ENCODE measurements around the gene PPP2R2B.
"Not testable (repeated sequence)": the region's sequence is repeated elsewhere in the genome, so short reads cannot be mapped to it uniquely, and the experiment has no call there.

PPP2R2B gene

DNA sequence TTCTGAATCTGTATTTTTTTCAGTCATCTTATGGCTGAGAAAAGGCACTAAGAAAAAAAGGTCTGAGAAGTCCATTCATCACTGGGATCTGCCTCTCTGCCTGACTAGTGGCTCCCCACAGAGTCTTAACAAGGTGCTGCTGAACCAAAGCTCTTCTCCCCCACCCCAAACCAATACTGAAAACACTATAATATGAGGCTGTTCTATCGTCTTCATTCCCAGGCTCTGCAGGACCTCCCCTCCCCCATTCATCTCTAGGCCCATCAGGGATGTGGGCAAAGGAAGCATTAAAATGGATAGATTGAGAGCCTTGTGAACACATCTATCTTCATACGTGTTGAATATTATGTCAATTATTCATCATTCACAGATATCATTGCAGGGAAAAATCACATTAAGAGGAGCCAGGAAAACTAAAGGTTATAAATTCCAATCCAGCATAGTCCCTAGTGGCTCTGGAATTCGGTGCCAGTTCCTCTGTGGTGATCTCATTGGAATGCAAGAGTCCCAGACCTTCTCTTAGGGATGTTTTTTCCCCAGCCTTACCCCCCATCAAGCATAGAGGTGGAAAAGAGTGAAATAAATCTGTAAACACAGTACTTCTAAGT, 318.2 kb downstream of the PPP2R2B start:
- ATAC-seq = no peak
- Mint-ChIP-seq H3K4me3 (no peak overlapping the region), H3K27ac (no peak overlapping the region), H3K36me3 (no peaks in the 10 kb centered on the region), H3K9me3 (no peaks in the 10 kb centered on the region), H3K4me1 (no peaks in the 10 kb centered on the region)
- no peak for DNase-seq (ENCODE audit: low spot score in 2 of 2)

DNA sequence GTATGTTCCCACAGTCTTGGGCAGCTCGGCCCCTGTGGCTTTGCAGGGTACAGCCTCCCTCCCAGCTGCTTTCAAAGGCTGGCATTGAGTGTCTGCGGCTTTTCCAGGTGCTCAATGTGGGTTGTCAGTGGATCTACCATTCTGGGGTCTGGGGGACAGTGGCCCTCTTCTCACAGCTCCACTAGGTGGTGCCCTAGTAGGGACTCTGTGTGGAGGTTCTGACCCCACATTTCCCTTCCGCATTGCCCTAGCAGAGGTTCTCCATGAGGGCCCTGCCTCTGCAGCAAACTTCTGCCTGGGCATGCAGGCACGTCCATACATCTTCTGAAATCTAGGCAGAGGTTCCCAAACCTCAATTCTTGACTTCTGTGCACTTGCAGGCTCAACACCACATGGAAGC, 321.7 kb downstream of the PPP2R2B start:
- H3K9me3 Mint-ChIP-seq; DNase-seq (ENCODE audit: low spot score in 2 of 2); H3K4me3 Mint-ChIP-seq; H3K4me1 Mint-ChIP-seq; H3K27ac Mint-ChIP-seq; H3K36me3 Mint-ChIP-seq; ATAC-seq: not testable (repeated sequence)

DNA sequence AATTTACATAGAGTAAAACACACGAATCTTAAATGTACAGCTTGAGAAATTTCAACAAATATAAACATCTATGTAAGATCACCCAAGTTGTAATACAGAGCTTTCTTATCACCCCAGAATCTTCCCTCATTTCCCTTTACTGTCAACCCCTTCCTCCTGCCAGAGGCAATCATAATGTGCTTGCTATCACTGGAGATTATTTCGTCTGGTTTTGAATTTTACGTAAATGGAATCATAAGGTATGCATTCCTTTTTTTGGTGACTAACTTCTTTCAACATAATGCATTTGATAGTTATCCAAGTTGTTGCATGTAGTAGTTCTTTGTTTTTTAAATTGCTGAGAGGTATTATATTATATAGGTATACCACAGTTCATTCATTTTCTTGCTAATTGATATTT, 325.1 kb downstream of the PPP2R2B start:
- Mint-ChIP-seq H3K9me3 (no peaks in the 10 kb centered on the region), H3K27ac (no peak overlapping the region), H3K4me1 (no peaks in the 10 kb centered on the region), H3K4me3 (no peak overlapping the region), H3K36me3 (no peaks in the 10 kb centered on the region)
- DNase-seq (ENCODE audit: low spot score in 2 of 2) = no peak
- ATAC-seq = no peak

DNA sequence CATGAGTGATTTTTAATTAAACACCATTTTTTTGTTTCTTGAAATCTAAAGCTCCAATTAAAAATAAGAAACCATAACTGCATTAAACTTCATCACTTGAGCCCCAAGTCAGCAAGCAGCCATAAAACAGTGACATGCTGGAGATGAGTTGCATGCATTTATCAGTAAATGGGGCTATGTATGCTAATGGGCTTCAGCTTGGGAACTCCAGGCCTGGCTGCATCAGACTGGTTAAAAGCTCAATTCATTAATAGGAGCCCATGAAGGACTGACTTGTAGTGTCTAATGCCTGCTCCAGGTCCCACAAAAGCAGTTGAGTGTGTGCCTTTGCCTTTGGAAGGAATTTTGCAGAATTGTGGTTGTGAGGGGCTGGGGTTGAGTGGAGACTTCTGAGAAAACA, 328.9 kb downstream of the PPP2R2B start:
- no peak for DNase-seq (ENCODE audit: low spot score in 2 of 2)
- Mint-ChIP-seq H3K9me3 (no peaks in the 10 kb centered on the region), H3K4me3 (no peak overlapping the region), H3K4me1 (no peaks in the 10 kb centered on the region), H3K36me3 (no peaks in the 10 kb centered on the region), H3K27ac (no peak overlapping the region)
- ATAC-seq = no peak

DNA sequence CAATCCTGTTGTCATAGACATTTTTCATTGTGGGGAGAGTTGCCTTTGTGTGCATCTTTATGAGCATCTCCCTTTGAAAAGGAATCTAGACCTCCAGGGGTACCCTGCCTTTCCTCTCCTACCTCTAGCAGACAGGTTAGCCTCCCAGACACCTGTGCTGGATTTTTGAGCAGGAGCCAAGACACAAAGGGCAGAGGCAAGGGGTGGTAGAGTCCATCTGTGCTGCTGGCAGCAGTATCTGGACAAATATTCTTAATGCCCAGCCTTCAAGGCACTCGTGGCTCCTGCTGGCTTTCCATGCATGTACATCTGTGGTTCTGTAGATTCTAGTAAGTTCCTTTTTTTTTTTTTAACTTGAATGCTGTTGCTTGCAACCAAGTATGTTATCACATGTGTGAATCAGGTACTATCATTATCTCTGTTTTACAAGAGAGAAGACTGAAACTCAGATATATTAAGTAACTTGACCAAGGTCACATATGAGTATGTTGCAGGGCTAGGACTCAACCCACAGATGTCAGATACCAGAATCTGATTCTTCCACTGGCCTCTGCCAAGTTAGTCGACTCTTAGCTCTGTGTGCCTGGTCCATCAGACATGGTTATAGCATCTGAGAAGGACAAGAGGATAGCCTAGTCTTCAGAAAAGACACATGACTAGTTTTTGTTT, 329.6 kb downstream of the PPP2R2B start:
- no peak overlapping the region for H3K27ac Mint-ChIP-seq
- no peaks in the 10 kb centered on the region for H3K9me3 Mint-ChIP-seq
- H3K36me3 Mint-ChIP-seq = no peaks in the 10 kb centered on the region
- DNase-seq (ENCODE audit: low spot score in 2 of 2) = no peak
- no peak overlapping the region for H3K4me3 Mint-ChIP-seq
- ATAC-seq = peak; percentile 24
- no peaks in the 10 kb centered on the region for H3K4me1 Mint-ChIP-seq

DNA sequence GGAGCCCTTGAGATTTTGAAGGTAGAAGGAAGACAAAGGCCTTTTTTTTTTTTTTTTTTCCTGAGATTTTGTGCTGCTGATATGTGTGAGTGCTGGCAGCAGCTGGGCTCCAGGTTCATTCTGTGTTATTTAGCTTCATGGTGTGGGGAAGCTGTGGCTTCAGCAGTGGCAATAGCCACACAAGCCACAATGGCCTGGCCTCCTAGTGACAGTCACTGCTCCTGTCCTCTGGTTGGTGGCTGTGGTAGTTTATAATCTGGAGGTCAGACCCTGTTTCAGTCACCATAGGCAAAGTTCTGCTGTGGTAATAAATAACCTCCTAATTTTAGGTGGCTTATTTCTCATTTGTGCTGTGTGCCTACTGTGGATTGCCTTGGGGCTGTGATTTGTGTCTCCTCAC, 334.3 kb downstream of the PPP2R2B start:
- ATAC-seq (no peak), DNase-seq (ENCODE audit: low spot score in 2 of 2) (no peak)
- no peaks in the 10 kb centered on the region for H3K4me1 Mint-ChIP-seq
- H3K4me3 Mint-ChIP-seq = no peak overlapping the region
- no peaks in the 10 kb centered on the region for H3K36me3 Mint-ChIP-seq
- H3K27ac Mint-ChIP-seq = no peak overlapping the region
- H3K9me3 Mint-ChIP-seq = no peaks in the 10 kb centered on the region

DNA sequence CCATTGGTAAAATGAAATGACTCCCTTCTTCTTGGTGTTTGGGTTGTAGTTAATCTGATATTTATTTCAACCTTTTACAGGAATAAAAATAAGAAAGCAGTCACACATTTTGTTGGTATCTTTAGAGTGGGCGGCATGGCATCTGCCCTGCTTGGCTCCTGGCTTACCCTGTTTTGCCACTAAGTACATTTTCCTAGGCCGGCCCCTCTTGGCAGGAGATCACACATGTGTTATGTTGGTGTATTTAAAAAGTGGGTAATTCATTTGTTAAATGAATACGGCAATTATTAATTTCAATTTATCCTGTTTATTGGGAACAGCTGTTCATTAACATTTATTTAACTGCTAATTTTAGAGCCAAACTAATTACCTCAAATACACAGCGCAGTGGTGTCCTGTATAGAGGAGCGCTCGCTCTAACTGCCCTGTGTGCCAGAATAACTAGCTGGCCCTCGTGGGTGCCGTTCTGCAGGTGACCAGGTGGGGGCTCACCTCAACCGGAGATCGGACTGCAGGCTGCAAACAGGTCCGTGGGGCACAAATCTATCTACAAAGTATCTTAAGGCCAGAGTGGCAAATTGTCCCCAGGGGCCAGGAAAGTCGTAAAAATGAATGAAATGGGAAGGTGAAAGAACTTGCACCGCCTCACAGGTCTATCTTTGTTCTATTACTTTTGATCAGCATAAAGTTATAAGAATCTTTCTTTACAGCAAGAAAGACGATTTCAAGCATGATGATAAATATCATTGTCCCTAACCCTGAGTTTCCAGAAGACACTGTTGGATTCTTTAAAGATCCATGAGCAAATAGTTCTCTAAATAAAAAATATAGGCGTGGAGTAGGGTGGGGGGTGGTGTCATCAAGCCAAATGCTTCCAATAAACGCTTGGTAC, 336.4 kb downstream of the PPP2R2B start:
- Mint-ChIP-seq H3K36me3 (no peaks in the 10 kb centered on the region), H3K9me3 (no peaks in the 10 kb centered on the region), H3K4me1 (no peaks in the 10 kb centered on the region), H3K27ac (no peak overlapping the region), H3K4me3 (no peak overlapping the region)
- ATAC-seq (peak; percentile 80), DNase-seq (ENCODE audit: low spot score in 2 of 2) (peak; percentile 55 to 86)

DNA sequence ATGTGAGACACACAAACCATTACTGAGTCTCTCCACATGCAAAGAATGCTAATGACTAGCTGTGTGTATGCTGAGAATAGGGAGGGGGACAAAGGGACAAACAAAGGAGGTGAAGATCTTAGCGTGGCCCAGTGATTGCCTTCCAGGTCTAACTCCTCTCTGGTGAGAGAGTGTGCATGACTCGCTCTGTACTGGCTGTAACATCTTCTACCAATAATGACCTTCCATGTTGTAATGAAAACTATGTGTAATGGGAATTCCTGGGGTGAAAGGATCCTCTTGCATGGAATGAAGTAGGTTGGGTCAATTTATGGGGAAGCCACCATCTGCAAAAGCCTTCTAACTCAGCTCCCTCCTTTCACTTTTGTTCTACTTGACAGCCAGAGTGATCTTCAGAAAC, 338.1 kb downstream of the PPP2R2B start:
- no peak for ATAC-seq
- Mint-ChIP-seq H3K27ac (no peak overlapping the region), H3K36me3 (no peaks in the 10 kb centered on the region), H3K9me3 (no peaks in the 10 kb centered on the region), H3K4me3 (no peak overlapping the region), H3K4me1 (no peaks in the 10 kb centered on the region)
- DNase-seq (ENCODE audit: low spot score in 2 of 2) = no peak

DNA sequence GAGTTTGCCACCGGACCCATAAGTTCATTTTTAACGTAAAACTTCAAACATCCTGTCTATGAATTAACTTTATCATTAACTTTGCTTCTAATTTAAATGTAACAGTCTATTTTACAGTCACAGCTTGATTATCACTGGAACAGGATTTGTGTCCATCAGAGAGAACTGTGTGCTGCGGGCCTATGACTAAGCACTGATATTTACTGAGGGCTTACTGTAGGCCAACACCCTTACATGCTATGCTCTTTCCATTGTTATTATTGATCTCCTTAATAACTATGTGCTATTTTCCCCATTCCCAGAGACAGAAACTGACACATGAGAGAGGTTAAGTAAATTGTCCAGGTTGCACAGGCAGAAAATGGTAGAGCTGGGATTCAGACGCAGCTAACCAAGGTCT, 338.6 kb downstream of the PPP2R2B start:
- no peaks in the 10 kb centered on the region for H3K4me1 Mint-ChIP-seq
- no peak overlapping the region for H3K4me3 Mint-ChIP-seq
- no peak for ATAC-seq
- no peaks in the 10 kb centered on the region for H3K9me3 Mint-ChIP-seq
- no peaks in the 10 kb centered on the region for H3K36me3 Mint-ChIP-seq
- H3K27ac Mint-ChIP-seq = no peak overlapping the region
- DNase-seq (ENCODE audit: low spot score in 2 of 2) = no peak

DNA sequence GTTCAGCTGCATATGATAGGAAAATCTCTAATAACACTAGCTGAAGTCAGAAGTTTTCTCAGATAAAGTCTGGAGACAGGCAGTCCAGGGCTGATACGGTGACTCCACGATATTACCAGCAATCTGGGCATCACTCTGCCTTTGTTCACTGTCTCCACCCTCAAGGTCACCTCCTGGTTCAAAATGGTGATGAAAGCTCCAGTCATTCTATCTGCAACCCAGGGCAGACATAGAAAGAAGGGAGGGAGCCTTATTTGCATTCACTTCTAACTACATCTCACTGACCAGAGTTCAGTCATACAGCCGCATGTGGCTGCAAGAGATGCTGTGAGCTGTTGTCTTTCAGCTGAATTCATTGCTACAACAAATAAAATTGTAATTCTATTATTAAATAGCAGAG, 340.1 kb downstream of the PPP2R2B start:
- no peak overlapping the region for H3K27ac Mint-ChIP-seq
- peaks cover 2% of the 10 kb centered on the region for H3K4me1 Mint-ChIP-seq

DNA sequence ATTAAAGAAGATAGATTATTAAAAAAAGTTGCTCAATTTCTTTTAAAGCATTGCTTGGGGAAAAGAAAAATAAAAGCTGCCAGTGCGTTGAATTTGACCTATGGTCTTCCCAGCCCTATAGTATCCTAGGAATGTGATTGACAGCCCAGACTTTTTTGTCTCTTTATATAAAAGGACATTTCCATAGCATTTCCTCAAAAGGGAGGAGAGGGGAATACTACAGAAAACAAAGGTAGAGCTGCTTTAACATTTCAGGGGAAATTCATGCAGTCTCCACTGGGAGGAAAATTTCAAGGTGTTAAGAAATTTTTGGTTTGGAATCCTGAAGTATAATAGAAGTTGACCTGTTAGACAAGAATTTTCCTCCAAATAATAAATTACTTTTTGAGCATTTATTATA, 344.7 kb downstream of the PPP2R2B start:
- Mint-ChIP-seq H3K36me3 (no peaks in the 10 kb centered on the region), H3K27ac (no peak overlapping the region), H3K4me1 (peaks cover 6% of the 10 kb centered on the region), H3K9me3 (no peaks in the 10 kb centered on the region), H3K4me3 (no peak overlapping the region)
- DNase-seq (ENCODE audit: low spot score in 2 of 2) (no peak), ATAC-seq (no peak)

More for the DNA sequence above, 340.1 kb downstream of the PPP2R2B start:
- no peak overlapping the region for H3K4me3 Mint-ChIP-seq
- no peaks in the 10 kb centered on the region for H3K9me3 Mint-ChIP-seq
- DNase-seq (ENCODE audit: low spot score in 2 of 2) = no peak
- no peak for ATAC-seq
- H3K36me3 Mint-ChIP-seq = no peaks in the 10 kb centered on the region

DNA sequence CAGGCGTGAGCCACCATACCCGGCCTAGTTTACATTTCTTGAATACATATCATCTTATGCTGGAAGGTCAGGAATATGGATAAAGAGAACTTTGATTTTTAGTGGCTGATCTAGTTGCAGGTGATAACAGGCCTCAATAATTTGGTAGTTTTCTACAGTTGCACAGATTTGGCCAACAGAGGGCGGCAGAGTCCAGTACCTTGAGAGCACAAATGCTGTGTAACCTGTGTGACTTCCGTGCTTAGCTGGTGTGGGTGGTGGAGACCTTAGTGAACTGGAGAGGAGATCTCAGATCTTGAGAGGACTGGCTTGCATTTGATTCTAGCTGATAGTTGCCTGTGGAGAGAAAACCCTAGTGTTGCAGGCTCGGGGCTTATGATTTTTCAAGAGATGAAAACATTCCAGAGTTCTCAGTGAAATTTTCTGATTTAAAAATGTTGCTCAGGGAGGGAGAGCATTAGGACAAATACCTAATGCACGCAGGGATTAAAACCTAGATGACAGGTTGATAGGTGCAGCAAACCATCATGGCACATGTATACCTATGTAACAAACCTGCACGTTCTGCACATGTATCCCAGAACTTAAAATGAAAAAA, 345.2 kb downstream of the PPP2R2B start:
- ATAC-seq (peak; percentile 90), DNase-seq (ENCODE audit: low spot score in 2 of 2) (peak; percentile 64 to 84)
- Mint-ChIP-seq H3K9me3 (no peaks in the 10 kb centered on the region), H3K4me3 (no peak overlapping the region), H3K27ac (no peak overlapping the region), H3K36me3 (no peaks in the 10 kb centered on the region), H3K4me1 (peaks cover 6% of the 10 kb centered on the region)
